ENCODE data around the gene CLDN7.

CLDN7 gene

DNA sequence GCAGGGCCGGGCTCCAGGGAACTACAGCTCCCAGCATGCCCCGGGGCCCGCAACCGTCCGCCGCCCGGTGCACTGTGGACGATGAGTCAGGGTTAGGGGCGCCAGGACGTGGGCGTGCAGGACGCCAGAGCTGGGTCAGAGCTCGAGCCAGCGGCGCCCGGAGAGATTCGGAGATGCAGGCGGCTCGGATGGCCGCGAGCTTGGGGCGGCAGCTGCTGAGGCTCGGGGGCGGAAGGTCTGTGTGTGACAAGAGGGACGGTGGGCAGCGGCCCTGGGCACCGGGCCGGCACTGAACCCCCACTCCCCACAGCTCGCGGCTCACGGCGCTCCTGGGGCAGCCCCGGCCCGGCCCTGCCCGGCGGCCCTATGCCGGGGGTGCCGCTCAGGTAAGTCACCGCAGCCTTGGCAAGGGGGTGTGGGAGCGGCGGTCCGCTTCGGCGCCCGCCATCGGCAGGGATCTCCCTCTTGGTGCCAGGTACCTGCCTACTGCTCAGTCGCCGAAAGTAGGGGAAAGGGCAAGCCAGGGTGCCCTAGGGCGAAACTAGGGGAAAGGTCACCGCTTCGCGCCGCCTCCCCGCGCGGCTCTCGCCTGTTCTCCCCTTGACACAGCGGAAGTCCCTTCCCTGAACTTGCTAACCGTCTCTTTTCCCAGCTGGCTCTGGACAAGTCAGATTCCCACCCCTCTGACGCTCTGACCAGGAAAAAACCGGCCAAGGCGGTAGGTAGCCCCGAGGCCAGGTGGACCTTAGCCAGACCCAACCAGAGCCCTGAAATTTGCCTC is 42.3 kb downstream of the CLDN7 start, which contains the start of the genes ACADVL and DLG4:
ACADVL (plus strand) TSS at position 127 of the 781 bp plus-strand sequence; CDS start at position 174, 47 bp downstream.
DLG4 (minus strand) TSS at position 25 of the 781 bp plus-strand sequence.
- TF ChIP-seq PPARA (CRISPR knock-in tag; IDR thresholded peaks at IDR 0.05; ENCODE audit: borderline replicate concordance) (peak; percentile 72; the same call in 1 of the 2 replicates), ZNF70 (CRISPR knock-in tag; IDR thresholded peaks at IDR 0.05) (0 out of 2 replicates have a peak, but pooled peaks have one; percentile 18), GLIS3 (CRISPR knock-in tag; IDR thresholded peaks at IDR 0.05) (peak; percentile 76; the same call in 1 of the 2 replicates), SNAI2 (CRISPR knock-in tag; IDR thresholded peaks at IDR 0.05) (no peak)
- TF ChIP-seq, protein P1, sequence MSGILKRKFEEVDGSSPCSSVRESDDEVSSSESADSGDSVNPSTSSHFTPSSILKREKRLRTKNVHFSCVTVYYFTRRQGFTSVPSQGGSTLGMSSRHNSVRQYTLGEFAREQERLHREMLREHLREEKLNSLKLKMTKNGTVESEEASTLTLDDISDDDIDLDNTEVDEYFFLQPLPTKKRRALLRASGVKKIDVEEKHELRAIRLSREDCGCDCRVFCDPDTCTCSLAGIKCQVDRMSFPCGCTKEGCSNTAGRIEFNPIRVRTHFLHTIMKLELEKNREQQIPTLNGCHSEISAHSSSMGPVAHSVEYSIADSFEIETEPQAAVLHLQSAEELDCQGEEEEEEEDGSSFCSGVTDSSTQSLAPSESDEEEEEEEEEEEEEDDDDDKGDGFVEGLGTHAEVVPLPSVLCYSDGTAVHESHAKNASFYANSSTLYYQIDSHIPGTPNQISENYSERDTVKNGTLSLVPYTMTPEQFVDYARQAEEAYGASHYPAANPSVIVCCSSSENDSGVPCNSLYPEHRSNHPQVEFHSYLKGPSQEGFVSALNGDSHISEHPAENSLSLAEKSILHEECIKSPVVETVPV (CRISPR knock-in tag; IDR thresholded peaks at IDR 0.05) = no peak
- ATAC-seq = peak; percentile 79

DNA sequence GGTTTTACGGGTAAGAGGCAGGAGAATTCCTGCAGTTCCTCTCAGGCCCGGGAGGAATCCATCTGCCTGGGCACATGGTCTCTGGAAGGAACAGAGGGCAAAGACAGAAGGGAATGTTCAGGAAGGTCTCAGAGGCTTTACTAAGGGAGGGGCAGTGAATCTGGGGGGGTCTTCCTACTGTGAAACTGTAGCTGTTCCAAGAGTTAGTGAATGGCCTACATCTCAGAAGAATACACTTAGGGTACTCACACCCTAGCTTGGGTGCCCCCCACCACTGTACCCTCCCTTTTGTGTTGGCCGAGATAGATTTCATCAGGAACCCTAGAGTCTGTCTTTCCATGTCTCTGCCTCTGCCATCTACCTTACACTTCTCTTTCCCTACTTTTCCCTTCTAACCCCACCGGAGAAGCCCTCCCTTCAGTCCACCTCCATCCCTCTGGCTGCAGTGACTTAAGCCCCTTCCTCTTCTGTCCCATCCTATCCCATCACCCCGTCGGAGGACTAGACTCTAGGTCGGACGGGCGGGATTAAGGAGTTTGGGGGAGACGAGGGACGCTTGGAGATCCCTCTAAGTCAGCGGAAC is 43.0 kb downstream of the CLDN7 start:
- ATAC-seq = no peak
- TF ChIP-seq BACH2 (CRISPR knock-in tag; IDR thresholded peaks at IDR 0.05; ENCODE audit: borderline replicate concordance) = no peak
- TF ChIP-seq ZFP3 (CRISPR knock-in tag; IDR thresholded peaks at IDR 0.05) = no peak
- TF ChIP-seq, protein P2, sequence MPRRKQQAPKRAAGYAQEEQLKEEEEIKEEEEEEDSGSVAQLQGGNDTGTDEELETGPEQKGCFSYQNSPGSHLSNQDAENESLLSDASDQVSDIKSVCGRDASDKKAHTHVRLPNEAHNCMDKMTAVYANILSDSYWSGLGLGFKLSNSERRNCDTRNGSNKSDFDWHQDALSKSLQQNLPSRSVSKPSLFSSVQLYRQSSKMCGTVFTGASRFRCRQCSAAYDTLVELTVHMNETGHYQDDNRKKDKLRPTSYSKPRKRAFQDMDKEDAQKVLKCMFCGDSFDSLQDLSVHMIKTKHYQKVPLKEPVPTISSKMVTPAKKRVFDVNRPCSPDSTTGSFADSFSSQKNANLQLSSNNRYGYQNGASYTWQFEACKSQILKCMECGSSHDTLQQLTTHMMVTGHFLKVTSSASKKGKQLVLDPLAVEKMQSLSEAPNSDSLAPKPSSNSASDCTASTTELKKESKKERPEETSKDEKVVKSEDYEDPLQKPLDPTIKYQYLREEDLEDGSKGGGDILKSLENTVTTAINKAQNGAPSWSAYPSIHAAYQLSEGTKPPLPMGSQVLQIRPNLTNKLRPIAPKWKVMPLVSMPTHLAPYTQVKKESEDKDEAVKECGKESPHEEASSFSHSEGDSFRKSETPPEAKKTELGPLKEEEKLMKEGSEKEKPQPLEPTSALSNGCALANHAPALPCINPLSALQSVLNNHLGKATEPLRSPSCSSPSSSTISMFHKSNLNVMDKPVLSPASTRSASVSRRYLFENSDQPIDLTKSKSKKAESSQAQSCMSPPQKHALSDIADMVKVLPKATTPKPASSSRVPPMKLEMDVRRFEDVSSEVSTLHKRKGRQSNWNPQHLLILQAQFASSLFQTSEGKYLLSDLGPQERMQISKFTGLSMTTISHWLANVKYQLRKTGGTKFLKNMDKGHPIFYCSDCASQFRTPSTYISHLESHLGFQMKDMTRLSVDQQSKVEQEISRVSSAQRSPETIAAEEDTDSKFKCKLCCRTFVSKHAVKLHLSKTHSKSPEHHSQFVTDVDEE (CRISPR knock-in tag; IDR thresholded peaks at IDR 0.05) = 0 out of 2 replicates have a peak, but pooled peaks have one; percentile 19
- no peak for TF ChIP-seq ZNF8 (CRISPR knock-in tag; IDR thresholded peaks at IDR 0.05)
- TF ChIP-seq TCF4 (CRISPR knock-in tag; IDR thresholded peaks at IDR 0.05; ENCODE audit: borderline replicate concordance) = no peak
- TF ChIP-seq RARB (CRISPR knock-in tag; IDR thresholded peaks at IDR 0.05) = 0 out of 2 replicates have a peak, but pooled peaks have one; percentile 59
- TF ChIP-seq ZC3H10 (CRISPR knock-in tag; IDR thresholded peaks at IDR 0.05) = no peak
- TF ChIP-seq, protein P3, sequence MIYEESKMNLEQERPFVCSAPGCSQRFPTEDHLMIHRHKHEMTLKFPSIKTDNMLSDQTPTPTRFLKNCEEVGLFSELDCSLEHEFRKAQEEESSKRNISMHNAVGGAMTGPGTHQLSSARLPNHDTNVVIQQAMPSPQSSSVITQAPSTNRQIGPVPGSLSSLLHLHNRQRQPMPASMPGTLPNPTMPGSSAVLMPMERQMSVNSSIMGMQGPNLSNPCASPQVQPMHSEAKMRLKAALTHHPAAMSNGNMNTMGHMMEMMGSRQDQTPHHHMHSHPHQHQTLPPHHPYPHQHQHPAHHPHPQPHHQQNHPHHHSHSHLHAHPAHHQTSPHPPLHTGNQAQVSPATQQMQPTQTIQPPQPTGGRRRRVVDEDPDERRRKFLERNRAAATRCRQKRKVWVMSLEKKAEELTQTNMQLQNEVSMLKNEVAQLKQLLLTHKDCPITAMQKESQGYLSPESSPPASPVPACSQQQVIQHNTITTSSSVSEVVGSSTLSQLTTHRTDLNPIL (CRISPR knock-in tag; IDR thresholded peaks at IDR 0.05; ENCODE audit: low read depth) = no peak
- TF ChIP-seq, protein P4, sequence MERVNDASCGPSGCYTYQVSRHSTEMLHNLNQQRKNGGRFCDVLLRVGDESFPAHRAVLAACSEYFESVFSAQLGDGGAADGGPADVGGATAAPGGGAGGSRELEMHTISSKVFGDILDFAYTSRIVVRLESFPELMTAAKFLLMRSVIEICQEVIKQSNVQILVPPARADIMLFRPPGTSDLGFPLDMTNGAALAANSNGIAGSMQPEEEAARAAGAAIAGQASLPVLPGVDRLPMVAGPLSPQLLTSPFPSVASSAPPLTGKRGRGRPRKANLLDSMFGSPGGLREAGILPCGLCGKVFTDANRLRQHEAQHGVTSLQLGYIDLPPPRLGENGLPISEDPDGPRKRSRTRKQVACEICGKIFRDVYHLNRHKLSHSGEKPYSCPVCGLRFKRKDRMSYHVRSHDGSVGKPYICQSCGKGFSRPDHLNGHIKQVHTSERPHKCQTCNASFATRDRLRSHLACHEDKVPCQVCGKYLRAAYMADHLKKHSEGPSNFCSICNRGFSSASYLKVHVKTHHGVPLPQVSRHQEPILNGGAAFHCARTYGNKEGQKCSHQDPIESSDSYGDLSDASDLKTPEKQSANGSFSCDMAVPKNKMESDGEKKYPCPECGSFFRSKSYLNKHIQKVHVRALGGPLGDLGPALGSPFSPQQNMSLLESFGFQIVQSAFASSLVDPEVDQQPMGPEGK (CRISPR knock-in tag; IDR thresholded peaks at IDR 0.05; ENCODE audit: borderline replicate concordance) = 0 out of 2 replicates have a peak, but pooled peaks have one; percentile 26

DNA sequence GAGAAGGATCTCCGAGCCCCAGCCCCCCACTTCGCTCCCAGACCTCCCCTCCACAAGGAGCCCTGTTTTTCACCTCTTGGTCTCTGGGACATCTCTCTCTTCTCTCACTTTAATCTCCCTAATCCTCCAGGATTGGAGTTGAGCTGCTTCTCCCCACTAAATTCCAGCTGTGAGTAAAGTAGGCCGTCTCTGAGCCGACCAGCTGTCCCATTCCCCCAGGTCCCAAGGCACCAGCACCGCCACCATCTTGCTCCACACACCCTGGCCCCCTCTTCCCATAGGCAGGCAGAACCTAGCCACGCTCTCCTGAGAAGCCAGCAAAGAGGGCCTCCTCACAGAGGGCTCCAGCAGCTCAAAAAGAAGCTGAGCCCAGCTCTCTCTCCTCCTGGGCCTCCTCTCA is 43.5 kb downstream of the CLDN7 start:
- ATAC-seq = no peak
- no peak for TF ChIP-seq OSR1 (CRISPR knock-in tag; IDR thresholded peaks at IDR 0.05)

DNA sequence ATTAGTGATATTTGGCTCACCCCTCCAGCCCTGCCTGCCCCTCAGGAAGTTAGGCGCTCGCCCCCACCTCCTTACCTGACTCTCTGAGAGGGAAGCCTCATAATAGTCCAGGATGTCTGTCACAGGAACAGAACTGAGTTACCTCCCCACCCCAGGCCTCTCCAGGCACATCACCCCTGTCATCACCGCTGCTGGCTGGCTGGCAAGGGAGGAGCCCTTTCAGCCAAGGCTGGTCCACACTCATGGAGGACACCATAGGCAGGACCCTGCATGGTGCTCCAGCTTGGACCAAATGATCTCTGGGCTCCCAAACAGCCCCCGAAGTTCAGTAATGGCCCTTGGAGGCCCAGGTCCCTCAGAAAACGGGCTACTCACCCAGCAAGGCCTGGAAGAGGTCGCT is 44.1 kb downstream of the CLDN7 start:
- no peak for ATAC-seq
- no peak for TF ChIP-seq ZC3H10 (CRISPR knock-in tag; IDR thresholded peaks at IDR 0.05)
- no peak for TF ChIP-seq SNAI2 (CRISPR knock-in tag; IDR thresholded peaks at IDR 0.05)
- no peak for TF ChIP-seq OSR1 (CRISPR knock-in tag; IDR thresholded peaks at IDR 0.05)
- TF ChIP-seq, protein P2 (CRISPR knock-in tag; IDR thresholded peaks at IDR 0.05) = no peak
- no peak for TF ChIP-seq ZFP30 (CRISPR knock-in tag; IDR thresholded peaks at IDR 0.05)
- TF ChIP-seq, protein P1 (CRISPR knock-in tag; IDR thresholded peaks at IDR 0.05) = no peak
- no peak for TF ChIP-seq CSDC2 (CRISPR knock-in tag; IDR thresholded peaks at IDR 0.05)
- TF ChIP-seq ZNF70 (CRISPR knock-in tag; IDR thresholded peaks at IDR 0.05) = no peak
- no peak for TF ChIP-seq TOX (CRISPR knock-in tag; IDR thresholded peaks at IDR 0.05; ENCODE audit: borderline replicate concordance)
- no peak for TF ChIP-seq ESRRG (CRISPR knock-in tag; IDR thresholded peaks at IDR 0.05)
- TF ChIP-seq ZFP3 (CRISPR knock-in tag; IDR thresholded peaks at IDR 0.05) = no peak
- TF ChIP-seq, protein P3 (CRISPR knock-in tag; IDR thresholded peaks at IDR 0.05; ENCODE audit: low read depth) = no peak

Measured in SK-N-SH treated with all-trans-retinoic acid at 6 μM for 48 hours (cell line).